GM21526 (cell line): Measurements from ENCODE around the gene IGSF9B.

Experiments used
- ATAC-seq: cut with Tn5 transposase; IDR thresholded peaks from one replicate; pipeline ENCODE4 v1.9.1; 2021; ENCODE audit warnings: moderate library complexity; ENCODE audit not compliant: unreplicated experiment, low FRiP score

Gene IGSF9B

GRCh38 chr11:133903875-133904817 is 52.6 kb downstream of the IGSF9B start:
- no peak for ATAC-seq

GRCh38 chr11:133903056-133903455 is 53.7 kb downstream of the IGSF9B start:
- no peak for ATAC-seq

GRCh38 chr11:133902506-133902905 is 54.3 kb downstream of the IGSF9B start:
- no peak for ATAC-seq

- ATAC-seq: no peak
These were observed 54.8 kb downstream of the IGSF9B start for GRCh38 chr11:133901999-133902398.

- no peak for ATAC-seq
These were observed 55.5 kb downstream of the IGSF9B start for GRCh38 chr11:133901316-133901715.

GRCh38 chr11:133900176-133901105 is 56.3 kb downstream of the IGSF9B start:
- no peak for ATAC-seq

GRCh38 chr11:133898770-133899115 is 58.0 kb downstream of the IGSF9B start:
- peak; percentile 12 for ATAC-seq

GRCh38 chr11:133898031-133898769 is 58.6 kb downstream of the IGSF9B start:
- peak; percentile 45 for ATAC-seq

- ATAC-seq: no peak
These were observed 59.5 kb downstream of the IGSF9B start for GRCh38 chr11:133897331-133897650.

GRCh38 chr11:133896642-133897330 is 60.0 kb downstream of the IGSF9B start:
- no peak for ATAC-seq

- ATAC-seq: peak; percentile 49
These were observed 60.7 kb downstream of the IGSF9B start for GRCh38 chr11:133896028-133896427.

GRCh38 chr11:133895551-133895950 is 61.2 kb downstream of the IGSF9B start:
- no peak for ATAC-seq

- ATAC-seq: no peak
These were observed 61.7 kb downstream of the IGSF9B start for GRCh38 chr11:133895061-133895479.

GRCh38 chr11:133893381-133893780 is 63.4 kb downstream of the IGSF9B start:
- no peak for ATAC-seq

- ATAC-seq: no peak
These were observed 64.0 kb downstream of the IGSF9B start for GRCh38 chr11:133892584-133893380.

GRCh38 chr11:133892126-133892525 is 64.6 kb downstream of the IGSF9B start:
- ATAC-seq: no peak

GRCh38 chr11:133889893-133890292 is 66.9 kb downstream of the IGSF9B start:
- ATAC-seq: no peak

GRCh38 chr11:133889188-133889587 is 67.6 kb downstream of the IGSF9B start:
- no peak for ATAC-seq

- no peak for ATAC-seq
These were observed 69.0 kb downstream of the IGSF9B start for GRCh38 chr11:133887692-133888332.
